HepG2 (cell line): ENCODE data around the gene GDPD5. TPM values are rescaled to one million over a fixed set of nuclear protein-coding genes. Genes with fewer than 3 reads are reported as not detected.

Experiments used
- ATAC-seq: fragments of 200-7000 bp; cut with Tn5 transposase; 3 replicates; pipeline ENCODE4 v1.9.1; 2020; ENCODE audit warnings: mild to moderate bottlenecking, moderate library complexity
- BruUV-seq: library from RNA; stranded (reverse); fragments of 400-500 nt; replicated peaks from 2 replicates; lab custom pipeline; 2021; lab: Mats Ljungman, UMichigan
- CTCF ChIA-PET: fragments of 300-600 bp; formaldehyde crosslinking; extraction: SDS; loops from one replicate; lab custom pipeline; 2021; ENCODE audit warnings: low total read pairs, inconsistent platforms, low intra/inter-chr PET ratio; lab: Yijun Ruan, JAX
- POLR2A ChIA-PET: fragments of 350-600 bp; sonication (Branson Sonifier 250); formaldehyde crosslinking; loops from one replicate; lab custom pipeline; 2020; ENCODE audit warnings: antibody characterized with exemption, inconsistent platforms; lab: Yijun Ruan, JAX
- DNase-seq: peaks from one replicate; pipeline ENCODE4 v3.0.0-alpha.2; 2015; ENCODE audit warnings: low spot score
- FAIRE-seq: peaks from 3 replicates; lab custom pipeline; 2011; peaks lifted over from hg19 to GRCh38; lab: Jason Lieb, UNC
- H2AFZ ChIP-seq: one replicate; pipeline ENCODE4 v1.6.1; 2011; ENCODE audit warnings: low read length, inconsistent platforms
- H3K27ac ChIP-seq: fragments of 300-600 bp; 3 replicates; pipeline ENCODE4 v1.8.0; 2011; ENCODE audit warnings: mixed run types, mild to moderate bottlenecking, mixed read lengths, low read length, inconsistent platforms; ENCODE audit not compliant: insufficient read depth; ENCODE audit errors: extremely low read length
- H3K27me3 ChIP-seq, 2 experiments: fragments of 200-600 bp in 1 of 2; 2 replicates in 1 of 2; 3 replicates in 1 of 2; pipeline versions ENCODE4 v1.6.0 to v1.8.0; 2011; ENCODE audit warnings: low read length in 2 of 2, mild to moderate bottlenecking in 2 of 2, moderate library complexity in 2 of 2, inconsistent platforms in 1 of 2; ENCODE audit not compliant: insufficient read depth in 2 of 2, control insufficient read depth in 1 of 2
- H3K36me3 ChIP-seq, 2 experiments: fragments of 200-600 bp in 1 of 2; replicated peaks in 1 of 2; 2 replicates in 1 of 2; 3 replicates in 1 of 2; pipeline versions ENCODE4 v1.5.1 to v1.8.0; 2011; ENCODE audit warnings: low read length in 2 of 2, inconsistent platforms in 1 of 2; ENCODE audit not compliant: insufficient read depth in 2 of 2, control insufficient read depth in 1 of 2
- H3K4me1 ChIP-seq: 2 replicates; pipeline ENCODE4 v1.5.1; 2012; ENCODE audit warnings: low read length, inconsistent platforms; ENCODE audit not compliant: insufficient read depth
- H3K4me2 ChIP-seq: 2 replicates; pipeline ENCODE4 v1.6.0; 2011; ENCODE audit warnings: low read depth, low read length, inconsistent platforms
- H3K4me3 ChIP-seq, 3 experiments: fragments of 200-600 bp in 1 of 3; sonication (generic), shearing (Covaris generic) in 1 of 3; replicated peaks in 1 of 3; 2 replicates each; pipeline ENCODE4 v1.5.1; 2011 to 2016; ENCODE audit warnings: low read length in 3 of 3, inconsistent platforms in 2 of 3, low read depth in 2 of 3, mild to moderate bottlenecking in 2 of 3, control low read depth in 1 of 3, mixed read lengths in 1 of 3; ENCODE audit not compliant: insufficient read depth in 1 of 3
- H3K79me2 ChIP-seq: one replicate; pipeline ENCODE4 v1.6.1; 2011; ENCODE audit warnings: low read length, inconsistent platforms; ENCODE audit not compliant: insufficient read depth
- H3K9ac ChIP-seq: 2 replicates; pipeline ENCODE4 v1.6.0; 2011; ENCODE audit warnings: mild to moderate bottlenecking, low read depth, low read length, inconsistent platforms; ENCODE audit not compliant: insufficient read depth
- H3K9me3 ChIP-seq: 2 replicates; pipeline ENCODE4 v1.5.1; 2012; ENCODE audit warnings: mild to moderate bottlenecking, low read length
- H4K20me1 ChIP-seq: 2 replicates; pipeline ENCODE4 v1.6.0; 2011; ENCODE audit warnings: inconsistent platforms, mild to moderate bottlenecking, low read length, moderate library complexity; ENCODE audit not compliant: insufficient read depth
- FOSL2 ChIP-seq: sonication (generic); formaldehyde crosslinking; IDR thresholded peaks from 2 replicates; pipeline ENCODE4 v1.4.0; 2020; ENCODE audit warnings: missing genetic modification reagents
- FOXK2 ChIP-seq: fragments of 450-650 bp; IDR thresholded peaks from 2 replicates; pipeline ENCODE4 v1.6.1; 2016
- IKZF4 ChIP-seq: sonication (generic); formaldehyde crosslinking; IDR thresholded peaks from 2 replicates; pipeline ENCODE4 v1.5.1; 2020; ENCODE audit warnings: borderline replicate concordance, mild to moderate bottlenecking, low read depth, missing genetic modification reagents; ENCODE audit errors: not compliant biosample characterization
- MBD4 ChIP-seq: IDR thresholded peaks from 2 replicates; pipeline ENCODE4 v1.6.1; 2012; ENCODE audit warnings: low read length, inconsistent platforms, borderline replicate concordance
- RARG ChIP-seq: sonication (generic); formaldehyde crosslinking; IDR thresholded peaks from 2 replicates; pipeline ENCODE4 v1.4.0; 2020; ENCODE audit warnings: low read depth, mild to moderate bottlenecking, missing genetic modification reagents
- SMC3 ChIP-seq: IDR thresholded peaks from 2 replicates; pipeline ENCODE4 v1.6.1; 2011; ENCODE audit warnings: low read length, improper control_type of control experiment
- TGIF2 ChIP-seq: IDR thresholded peaks from 2 replicates; pipeline ENCODE4 v1.6.1; 2016; ENCODE audit warnings: control low read depth, missing compliant biosample characterization
- ZFP41 ChIP-seq: sonication (generic); formaldehyde crosslinking; IDR thresholded peaks from 2 replicates; pipeline ENCODE4 v1.4.0; 2020; ENCODE audit warnings: mild to moderate bottlenecking, missing genetic modification reagents, borderline replicate concordance
- ZNF382 ChIP-seq: sonication (generic); formaldehyde crosslinking; IDR thresholded peaks from 2 replicates; pipeline ENCODE4 v1.5.0; 2020; ENCODE audit warnings: missing genetic modification reagents, mild to moderate bottlenecking, borderline replicate concordance
- ZNF383 ChIP-seq: sonication (generic); formaldehyde crosslinking; IDR thresholded peaks from 2 replicates; pipeline ENCODE4 v1.4.0; 2020; ENCODE audit warnings: missing genetic modification reagents, mild to moderate bottlenecking, borderline replicate concordance
- ZNF747 ChIP-seq: sonication (generic); formaldehyde crosslinking; IDR thresholded peaks from 2 replicates; pipeline ENCODE4 v1.8.1; 2023; ENCODE audit warnings: missing genetic modification reagents, mild to moderate bottlenecking, borderline replicate concordance
- ZNF781 ChIP-seq: sonication (generic); formaldehyde crosslinking; IDR thresholded peaks from 2 replicates; pipeline ENCODE4 v1.5.1; 2020; ENCODE audit warnings: borderline replicate concordance, mild to moderate bottlenecking, missing genetic modification reagents; ENCODE audit errors: not compliant biosample characterization
- WGBS: methylation state at CpG from one replicate; pipeline ENCODE4 v1.1.6; 2017; ENCODE audit warnings: low lambda C conversion rate; 5-methylcytosine and 5-hydroxymethylcytosine counted together
- in situ Hi-C: cut with HindIII; loops from 2 replicates; pipeline ENCODE4 v1.10.0; 2017; ENCODE audit warnings: low pct_unique_long_range_greater_than_20kb; ENCODE audit not compliant: extremely low pct_ligation_motif_present
- intact Hi-C: fragments of 100-400 bp; cut with micrococcal nuclease; formaldehyde crosslinking; loops from one replicate; pipeline ENCODE4 v1.10.0; 2022; ENCODE audit not compliant: unreplicated experiment
- polyA plus RNA-seq, 8 experiments: library from polyadenylated mRNA; depleted of rRNA in 3 of 8; stranded (reverse) in 7 of 8; unstranded in 1 of 8; fragments of >200 nt; fragmentation: Illumina TruSeq in 4 of 8; extraction: Trizol in 4 of 8; gene quantifications; 2 replicates each; pipeline versions ENCODE4 v1.2.1 to v1.2.3, GENCODE V29; 2011 to 2016; ENCODE audit warnings: low read depth in 4 of 8, missing spikeins in 1 of 8, mixed read lengths in 1 of 8; ENCODE audit not compliant: insufficient read depth in 1 of 8
- total RNA-seq, 5 experiments: library from RNA; depleted of rRNA; stranded (reverse); fragments of >200 nt; fragmentation: Illumina TruSeq; extraction: Trizol; gene quantifications; 2 replicates each; pipeline ENCODE4 v1.2.3, GENCODE V29; 2016; ENCODE audit warnings: low read depth in 1 of 5
- TF ChIP-seq, protein P1 (sequence below): sonication (generic); formaldehyde crosslinking; IDR thresholded peaks from 2 replicates; pipeline ENCODE4 v1.5.0; 2020; ENCODE audit warnings: mild to moderate bottlenecking, low read depth, missing genetic modification reagents, borderline replicate concordance
- TF ChIP-seq, protein P2 (sequence below): sonication (generic); formaldehyde crosslinking; conservative IDR thresholded peaks from 2 replicates; pipeline ENCODE4 v1.5.0; 2020; ENCODE audit warnings: missing genetic modification reagents

GDPD5 gene
- total and polyA plus RNA-seq, 2 of the 13 experiments (the other 11 are each of a cell fraction or from before 2014, with no cell fraction given) = 55.0 to 67.5 TPM

DNA sequence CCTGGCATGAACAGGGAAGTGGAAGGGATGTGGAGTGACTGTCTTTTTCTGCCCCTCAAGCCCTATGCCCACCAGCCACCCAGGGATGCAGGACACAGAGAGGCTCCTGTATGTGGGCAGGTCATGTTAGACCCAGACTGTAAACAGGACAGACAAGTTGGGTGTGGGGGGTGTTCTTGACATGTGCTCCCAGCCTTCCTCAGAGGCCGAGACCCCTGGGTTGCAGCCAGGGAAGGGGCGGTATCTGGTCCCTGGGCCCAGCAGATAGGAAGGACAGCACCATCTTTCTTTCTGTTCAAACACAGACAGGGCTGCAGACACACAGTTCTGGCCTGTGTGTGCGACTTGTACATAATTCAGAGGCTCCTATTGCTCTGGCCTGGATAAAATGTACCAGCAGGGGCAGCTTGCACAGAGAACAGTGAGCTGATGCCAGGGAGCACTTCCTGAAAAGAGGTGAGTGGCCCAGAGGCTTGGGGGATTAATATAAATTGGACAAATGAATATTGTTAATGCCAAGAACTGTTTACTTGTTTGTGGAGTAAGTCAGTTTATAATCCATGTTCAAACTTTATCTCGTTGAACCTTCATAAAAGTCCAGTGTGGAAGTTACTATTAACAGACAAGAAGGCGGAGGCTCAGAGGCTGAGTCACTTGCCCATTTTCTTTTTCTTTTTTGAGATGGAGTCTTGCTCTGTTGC, 16.6 kb downstream of the GDPD5 start:
- in situ Hi-C loops = no loop called here
- H3K9me3 ChIP-seq = no peaks in the 10 kb centered on the region
- 59% methylated on average over 4 of the region's 5 CpGs for WGBS
- TF ChIP-seq ZNF382 (CRISPR knock-in tag) = no peak
- no peak for TF ChIP-seq ZNF781 (CRISPR knock-in tag)
- TF ChIP-seq TGIF2 (CRISPR knock-in tag) = no peak
- no peak for TF ChIP-seq SMC3
- TF ChIP-seq FOXK2 = no peak
- no peak for TF ChIP-seq RARG (CRISPR knock-in tag)
- no peak for TF ChIP-seq ZNF383 (CRISPR knock-in tag)
- TF ChIP-seq IKZF4 (CRISPR knock-in tag) = no peak
- no peak for TF ChIP-seq ZNF747 (CRISPR knock-in tag)
- no peak for TF ChIP-seq FOSL2 (CRISPR knock-in tag)
- TF ChIP-seq, protein P1, sequence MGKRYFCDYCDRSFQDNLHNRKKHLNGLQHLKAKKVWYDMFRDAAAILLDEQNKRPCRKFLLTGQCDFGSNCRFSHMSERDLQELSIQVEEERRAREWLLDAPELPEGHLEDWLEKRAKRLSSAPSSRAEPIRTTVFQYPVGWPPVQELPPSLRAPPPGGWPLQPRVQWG = no peak
- TF ChIP-seq, protein P2, sequence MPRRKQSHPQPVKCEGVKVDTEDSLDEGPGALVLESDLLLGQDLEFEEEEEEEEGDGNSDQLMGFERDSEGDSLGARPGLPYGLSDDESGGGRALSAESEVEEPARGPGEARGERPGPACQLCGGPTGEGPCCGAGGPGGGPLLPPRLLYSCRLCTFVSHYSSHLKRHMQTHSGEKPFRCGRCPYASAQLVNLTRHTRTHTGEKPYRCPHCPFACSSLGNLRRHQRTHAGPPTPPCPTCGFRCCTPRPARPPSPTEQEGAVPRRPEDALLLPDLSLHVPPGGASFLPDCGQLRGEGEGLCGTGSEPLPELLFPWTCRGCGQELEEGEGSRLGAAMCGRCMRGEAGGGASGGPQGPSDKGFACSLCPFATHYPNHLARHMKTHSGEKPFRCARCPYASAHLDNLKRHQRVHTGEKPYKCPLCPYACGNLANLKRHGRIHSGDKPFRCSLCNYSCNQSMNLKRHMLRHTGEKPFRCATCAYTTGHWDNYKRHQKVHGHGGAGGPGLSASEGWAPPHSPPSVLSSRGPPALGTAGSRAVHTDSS (CRISPR knock-in tag) = no peak
- TF ChIP-seq ZFP41 (CRISPR knock-in tag) = no peak
- TF ChIP-seq MBD4 = no peak
- H2AFZ ChIP-seq = no peak overlapping the region
- H3K4me1 ChIP-seq = peaks cover 98% of the 10 kb centered on the region
- peaks cover 4 to 27% of the 10 kb centered on the region in 2 experiments; a peak in 3 of 5 replicates for H3K36me3 ChIP-seq
- DNase-seq = no peak
- peaks cover 8% of the 10 kb centered on the region for H4K20me1 ChIP-seq
- no peak overlapping the region for H3K4me2 ChIP-seq
- H3K79me2 ChIP-seq = peaks cover 37% of the 10 kb centered on the region
- H3K27me3 ChIP-seq = no peaks in the 10 kb centered on the region
- POLR2A ChIA-PET = interaction anchor here (1.5 to 2.7 kb wide), 3 partner anchors 10 to 19 kb away, joined by 3 to 17 read pairs (median 3); no protein-coding TSS in a partner anchor
- no peak overlapping the region for H3K9ac ChIP-seq
- FAIRE-seq = no peak
- CTCF ChIA-PET = no interaction called here
- H3K27ac ChIP-seq = no peak overlapping the region
- intact Hi-C loops = no loop called here
- no TSS peak for BruUV-seq
- peak; percentile 23; the same call in 2 of the 3 replicates for ATAC-seq
- no peak overlapping the region for H3K4me3 ChIP-seq
